HepG2 (cell line): ENCODE results near the gene PLSCR4. TPM values are rescaled to one million over a fixed set of nuclear protein-coding genes. Genes with fewer than 3 reads are reported as not detected.
A peak's percentile ranks its signal among the peaks of the same experiment; 100 is the strongest.

ENCODE experiments used
- AKAP8 ChIP-seq: sonication (generic); formaldehyde crosslinking; IDR thresholded peaks from 2 replicates; pipeline ENCODE4 v1.5.1; 2020; ENCODE audit warnings: mild to moderate bottlenecking, missing genetic modification reagents
- DPF2 ChIP-seq: sonication (generic); formaldehyde crosslinking; IDR thresholded peaks from 2 replicates; pipeline ENCODE4 v1.4.0; 2020; ENCODE audit warnings: mild to moderate bottlenecking, low read depth, missing genetic modification reagents, borderline replicate concordance
- FOXP1 ChIP-seq, 2 experiments: fragments of 450-650 bp in 1 of 2; IDR thresholded peaks; 2 replicates each; pipeline ENCODE4 v1.6.1; 2017 to 2018; ENCODE audit warnings: antibody characterized with exemption in 1 of 2
- HHEX ChIP-seq: IDR thresholded peaks from 2 replicates; pipeline ENCODE4 v1.6.1; 2016; ENCODE audit warnings: control low read depth
- HNRNPH1 ChIP-seq: fragments of 200-400 bp; formaldehyde crosslinking; optimal IDR thresholded peaks from 2 replicates; pipeline ENCODE3; 2017; ENCODE audit warnings: mild to moderate bottlenecking, low read depth, low read length
- PAF1 ChIP-seq: IDR thresholded peaks from 2 replicates; pipeline ENCODE4 v1.6.1; 2016; ENCODE audit warnings: missing genetic modification reagents, missing compliant biosample characterization
- SMAD1 ChIP-seq: sonication (generic); formaldehyde crosslinking; IDR thresholded peaks from 2 replicates; pipeline ENCODE4 v1.4.0; 2020; ENCODE audit warnings: missing genetic modification reagents, low read depth, mild to moderate bottlenecking, borderline replicate concordance
- SMARCE1 ChIP-seq: fragments of 450-650 bp; IDR thresholded peaks from 2 replicates; pipeline ENCODE4 v1.6.1; 2017; ENCODE audit warnings: borderline replicate concordance
- ZNF12 ChIP-seq: sonication (generic); formaldehyde crosslinking; IDR thresholded peaks from 2 replicates; pipeline ENCODE4 v1.5.0; 2020; ENCODE audit warnings: missing genetic modification reagents
- ZNF382 ChIP-seq: sonication (generic); formaldehyde crosslinking; IDR thresholded peaks from 2 replicates; pipeline ENCODE4 v1.5.0; 2020; ENCODE audit warnings: missing genetic modification reagents, mild to moderate bottlenecking, borderline replicate concordance
- ZNF549 ChIP-seq: sonication (generic); formaldehyde crosslinking; IDR thresholded peaks from 2 replicates; pipeline ENCODE4 v1.5.0; 2020; ENCODE audit warnings: missing genetic modification reagents
- ZNF850 ChIP-seq: sonication (generic); formaldehyde crosslinking; conservative IDR thresholded peaks from 2 replicates; pipeline ENCODE4 v1.9.0; 2021; ENCODE audit warnings: mild to moderate bottlenecking, missing genetic modification reagents
- polyA plus RNA-seq, 8 experiments: library from polyadenylated mRNA; depleted of rRNA in 3 of 8; stranded (reverse) in 7 of 8; unstranded in 1 of 8; fragments of >200 nt; fragmentation: Illumina TruSeq in 4 of 8; extraction: Trizol in 4 of 8; gene quantifications; 2 replicates each; pipeline versions ENCODE4 v1.2.1 to v1.2.3, GENCODE V29; 2011 to 2016; ENCODE audit warnings: low read depth in 4 of 8, missing spikeins in 1 of 8, mixed read lengths in 1 of 8; ENCODE audit not compliant: insufficient read depth in 1 of 8
- total RNA-seq, 5 experiments: library from RNA; depleted of rRNA; stranded (reverse); fragments of >200 nt; fragmentation: Illumina TruSeq; extraction: Trizol; gene quantifications; 2 replicates each; pipeline ENCODE4 v1.2.3, GENCODE V29; 2016; ENCODE audit warnings: low read depth in 1 of 5
- TF ChIP-seq, protein P1 (sequence below): sonication (generic); formaldehyde crosslinking; IDR thresholded peaks from 2 replicates; pipeline ENCODE4 v1.5.1; 2020; ENCODE audit warnings: mild to moderate bottlenecking, missing genetic modification reagents, borderline replicate concordance
- TF ChIP-seq, protein P2 (sequence below): sonication (generic); formaldehyde crosslinking; IDR thresholded peaks from 2 replicates; pipeline ENCODE4 v1.5.0; 2020; ENCODE audit warnings: mild to moderate bottlenecking, missing genetic modification reagents
- TF ChIP-seq, protein P3 (sequence below): sonication (generic); formaldehyde crosslinking; IDR thresholded peaks from 2 replicates; pipeline ENCODE4 v1.4.0; 2020; ENCODE audit warnings: missing genetic modification reagents
- TF ChIP-seq, protein P4 (sequence below): fragments of 450-650 bp; IDR thresholded peaks from 2 replicates; pipeline ENCODE4 v1.6.1; 2017; ENCODE audit warnings: mild to moderate bottlenecking
- TF ChIP-seq, protein P5 (sequence below): IDR thresholded peaks from 2 replicates; pipeline ENCODE4 v1.6.1; 2016

The PLSCR4 gene
- total and polyA plus RNA-seq, 2 of the 13 experiments (the other 11 are each of a cell fraction or from before 2014, with no cell fraction given) = 1.5 to 59.0 TPM

DNA sequence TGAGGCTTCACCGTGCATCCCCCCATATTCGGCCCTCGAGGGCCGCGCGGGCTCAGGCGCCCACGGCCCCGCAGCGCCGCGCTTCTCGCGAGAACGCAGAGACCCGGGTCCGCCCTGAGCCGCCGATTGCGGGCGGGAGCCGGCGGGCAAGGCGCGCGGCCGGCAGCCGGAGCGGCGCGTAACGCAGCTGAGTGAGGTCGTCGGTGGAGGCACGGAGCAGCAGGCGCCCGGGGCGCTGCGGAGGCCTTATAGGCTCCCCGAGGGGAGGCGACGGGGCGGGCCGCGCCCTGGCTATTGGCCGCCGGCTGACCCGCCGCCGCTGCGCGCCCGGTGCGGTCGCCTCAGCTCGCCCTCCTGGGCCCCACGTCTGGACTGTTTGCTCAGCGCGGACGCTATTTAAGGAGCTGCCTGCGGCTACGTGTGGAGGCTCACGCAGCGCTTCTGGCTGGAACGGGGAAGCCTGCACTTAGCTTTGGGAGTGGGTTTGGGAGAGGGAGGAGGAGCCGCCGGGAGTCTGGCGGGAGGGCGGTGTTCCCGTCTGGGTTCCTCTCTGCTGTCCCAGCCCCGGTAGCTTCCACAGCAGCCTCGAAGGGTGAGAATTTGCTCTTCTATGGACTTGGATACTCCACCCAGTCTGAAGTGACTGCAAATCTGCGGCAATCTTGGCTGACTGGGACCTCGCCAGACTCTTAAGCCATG lies 89.8 kb downstream of the PLSCR4 start, which contains the start of gene PLOD2 (continued):
- TF ChIP-seq, protein P1, sequence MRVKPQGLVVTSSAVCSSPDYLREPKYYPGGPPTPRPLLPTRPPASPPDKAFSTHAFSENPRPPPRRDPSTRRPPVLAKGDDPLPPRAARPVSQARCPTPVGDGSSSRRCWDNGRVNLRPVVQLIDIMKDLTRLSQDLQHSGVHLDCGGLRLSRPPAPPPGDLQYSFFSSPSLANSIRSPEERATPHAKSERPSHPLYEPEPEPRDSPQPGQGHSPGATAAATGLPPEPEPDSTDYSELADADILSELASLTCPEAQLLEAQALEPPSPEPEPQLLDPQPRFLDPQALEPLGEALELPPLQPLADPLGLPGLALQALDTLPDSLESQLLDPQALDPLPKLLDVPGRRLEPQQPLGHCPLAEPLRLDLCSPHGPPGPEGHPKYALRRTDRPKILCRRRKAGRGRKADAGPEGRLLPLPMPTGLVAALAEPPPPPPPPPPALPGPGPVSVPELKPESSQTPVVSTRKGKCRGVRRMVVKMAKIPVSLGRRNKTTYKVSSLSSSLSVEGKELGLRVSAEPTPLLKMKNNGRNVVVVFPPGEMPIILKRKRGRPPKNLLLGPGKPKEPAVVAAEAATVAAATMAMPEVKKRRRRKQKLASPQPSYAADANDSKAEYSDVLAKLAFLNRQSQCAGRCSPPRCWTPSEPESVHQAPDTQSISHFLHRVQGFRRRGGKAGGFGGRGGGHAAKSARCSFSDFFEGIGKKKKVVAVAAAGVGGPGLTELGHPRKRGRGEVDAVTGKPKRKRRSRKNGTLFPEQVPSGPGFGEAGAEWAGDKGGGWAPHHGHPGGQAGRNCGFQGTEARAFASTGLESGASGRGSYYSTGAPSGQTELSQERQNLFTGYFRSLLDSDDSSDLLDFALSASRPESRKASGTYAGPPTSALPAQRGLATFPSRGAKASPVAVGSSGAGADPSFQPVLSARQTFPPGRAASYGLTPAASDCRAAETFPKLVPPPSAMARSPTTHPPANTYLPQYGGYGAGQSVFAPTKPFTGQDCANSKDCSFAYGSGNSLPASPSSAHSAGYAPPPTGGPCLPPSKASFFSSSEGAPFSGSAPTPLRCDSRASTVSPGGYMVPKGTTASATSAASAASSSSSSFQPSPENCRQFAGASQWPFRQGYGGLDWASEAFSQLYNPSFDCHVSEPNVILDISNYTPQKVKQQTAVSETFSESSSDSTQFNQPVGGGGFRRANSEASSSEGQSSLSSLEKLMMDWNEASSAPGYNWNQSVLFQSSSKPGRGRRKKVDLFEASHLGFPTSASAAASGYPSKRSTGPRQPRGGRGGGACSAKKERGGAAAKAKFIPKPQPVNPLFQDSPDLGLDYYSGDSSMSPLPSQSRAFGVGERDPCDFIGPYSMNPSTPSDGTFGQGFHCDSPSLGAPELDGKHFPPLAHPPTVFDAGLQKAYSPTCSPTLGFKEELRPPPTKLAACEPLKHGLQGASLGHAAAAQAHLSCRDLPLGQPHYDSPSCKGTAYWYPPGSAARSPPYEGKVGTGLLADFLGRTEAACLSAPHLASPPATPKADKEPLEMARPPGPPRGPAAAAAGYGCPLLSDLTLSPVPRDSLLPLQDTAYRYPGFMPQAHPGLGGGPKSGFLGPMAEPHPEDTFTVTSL (CRISPR knock-in tag) = 0 out of 2 replicates have a peak, but pooled peaks have one; percentile 20
- TF ChIP-seq AKAP8 (no peak), SMAD1 (peak; percentile 99), ZNF549 (CRISPR knock-in tag) (no peak), ZNF12 (CRISPR knock-in tag) (peak; percentile 79), PAF1 (no peak), HHEX (CRISPR knock-in tag) (peak; percentile 40; the same call in 1 of the 2 replicates), HNRNPH1 (peak; percentile 77), ZNF382 (no peak), ZNF850 (CRISPR knock-in tag) (no peak), FOXP1 (IDR thresholded peaks at IDR 0.05) (no peak), FOXP1 (CRISPR knock-in tag; IDR thresholded peaks at IDR 0.05) (peak; percentile 28; the same call in 1 of the 2 replicates), SMARCE1 (no peak), DPF2 (CRISPR knock-in tag) (no peak)
- TF ChIP-seq, protein P2, sequence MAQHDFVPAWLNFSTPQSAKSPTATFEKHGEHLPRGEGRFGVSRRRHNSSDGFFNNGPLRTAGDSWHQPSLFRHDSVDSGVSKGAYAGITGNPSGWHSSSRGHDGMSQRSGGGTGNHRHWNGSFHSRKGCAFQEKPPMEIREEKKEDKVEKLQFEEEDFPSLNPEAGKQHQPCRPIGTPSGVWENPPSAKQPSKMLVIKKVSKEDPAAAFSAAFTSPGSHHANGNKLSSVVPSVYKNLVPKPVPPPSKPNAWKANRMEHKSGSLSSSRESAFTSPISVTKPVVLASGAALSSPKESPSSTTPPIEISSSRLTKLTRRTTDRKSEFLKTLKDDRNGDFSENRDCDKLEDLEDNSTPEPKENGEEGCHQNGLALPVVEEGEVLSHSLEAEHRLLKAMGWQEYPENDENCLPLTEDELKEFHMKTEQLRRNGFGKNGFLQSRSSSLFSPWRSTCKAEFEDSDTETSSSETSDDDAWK (CRISPR knock-in tag) = no peak
- TF ChIP-seq, protein P3, sequence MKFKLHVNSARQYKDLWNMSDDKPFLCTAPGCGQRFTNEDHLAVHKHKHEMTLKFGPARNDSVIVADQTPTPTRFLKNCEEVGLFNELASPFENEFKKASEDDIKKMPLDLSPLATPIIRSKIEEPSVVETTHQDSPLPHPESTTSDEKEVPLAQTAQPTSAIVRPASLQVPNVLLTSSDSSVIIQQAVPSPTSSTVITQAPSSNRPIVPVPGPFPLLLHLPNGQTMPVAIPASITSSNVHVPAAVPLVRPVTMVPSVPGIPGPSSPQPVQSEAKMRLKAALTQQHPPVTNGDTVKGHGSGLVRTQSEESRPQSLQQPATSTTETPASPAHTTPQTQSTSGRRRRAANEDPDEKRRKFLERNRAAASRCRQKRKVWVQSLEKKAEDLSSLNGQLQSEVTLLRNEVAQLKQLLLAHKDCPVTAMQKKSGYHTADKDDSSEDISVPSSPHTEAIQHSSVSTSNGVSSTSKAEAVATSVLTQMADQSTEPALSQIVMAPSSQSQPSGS (CRISPR knock-in tag) = peak; percentile 60
- TF ChIP-seq, protein P4, sequence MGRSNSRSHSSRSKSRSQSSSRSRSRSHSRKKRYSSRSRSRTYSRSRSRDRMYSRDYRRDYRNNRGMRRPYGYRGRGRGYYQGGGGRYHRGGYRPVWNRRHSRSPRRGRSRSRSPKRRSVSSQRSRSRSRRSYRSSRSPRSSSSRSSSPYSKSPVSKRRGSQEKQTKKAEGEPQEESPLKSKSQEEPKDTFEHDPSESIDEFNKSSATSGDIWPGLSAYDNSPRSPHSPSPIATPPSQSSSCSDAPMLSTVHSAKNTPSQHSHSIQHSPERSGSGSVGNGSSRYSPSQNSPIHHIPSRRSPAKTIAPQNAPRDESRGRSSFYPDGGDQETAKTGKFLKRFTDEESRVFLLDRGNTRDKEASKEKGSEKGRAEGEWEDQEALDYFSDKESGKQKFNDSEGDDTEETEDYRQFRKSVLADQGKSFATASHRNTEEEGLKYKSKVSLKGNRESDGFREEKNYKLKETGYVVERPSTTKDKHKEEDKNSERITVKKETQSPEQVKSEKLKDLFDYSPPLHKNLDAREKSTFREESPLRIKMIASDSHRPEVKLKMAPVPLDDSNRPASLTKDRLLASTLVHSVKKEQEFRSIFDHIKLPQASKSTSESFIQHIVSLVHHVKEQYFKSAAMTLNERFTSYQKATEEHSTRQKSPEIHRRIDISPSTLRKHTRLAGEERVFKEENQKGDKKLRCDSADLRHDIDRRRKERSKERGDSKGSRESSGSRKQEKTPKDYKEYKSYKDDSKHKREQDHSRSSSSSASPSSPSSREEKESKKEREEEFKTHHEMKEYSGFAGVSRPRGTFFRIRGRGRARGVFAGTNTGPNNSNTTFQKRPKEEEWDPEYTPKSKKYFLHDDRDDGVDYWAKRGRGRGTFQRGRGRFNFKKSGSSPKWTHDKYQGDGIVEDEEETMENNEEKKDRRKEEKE = no peak
- TF ChIP-seq, protein P5, sequence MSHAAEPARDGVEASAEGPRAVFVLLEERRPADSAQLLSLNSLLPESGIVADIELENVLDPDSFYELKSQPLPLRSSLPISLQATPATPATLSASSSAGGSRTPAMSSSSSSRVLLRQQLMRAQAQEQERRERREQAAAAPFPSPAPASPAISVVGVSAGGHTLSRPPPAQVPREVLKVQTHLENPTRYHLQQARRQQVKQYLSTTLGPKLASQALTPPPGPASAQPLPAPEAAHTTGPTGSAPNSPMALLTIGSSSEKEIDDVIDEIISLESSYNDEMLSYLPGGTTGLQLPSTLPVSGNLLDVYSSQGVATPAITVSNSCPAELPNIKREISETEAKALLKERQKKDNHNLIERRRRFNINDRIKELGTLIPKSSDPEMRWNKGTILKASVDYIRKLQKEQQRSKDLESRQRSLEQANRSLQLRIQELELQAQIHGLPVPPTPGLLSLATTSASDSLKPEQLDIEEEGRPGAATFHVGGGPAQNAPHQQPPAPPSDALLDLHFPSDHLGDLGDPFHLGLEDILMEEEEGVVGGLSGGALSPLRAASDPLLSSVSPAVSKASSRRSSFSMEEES (CRISPR knock-in tag) = no peak
